22Rv1 (cell line): ENCODE data around the gene LPO.

ENCODE experiments used
- H3K27ac ChIP-seq: fragments of 450-650 bp; 2 replicates; pipeline ENCODE4 v1.5.1; 2017
- ZFX ChIP-seq: fragments of 450-650 bp; IDR thresholded peaks from 2 replicates; pipeline ENCODE4 v1.6.1; 2017; ENCODE audit warnings: antibody characterized with exemption, borderline replicate concordance
- TF ChIP-seq, protein P1 (sequence below): fragments of 450-650 bp; IDR thresholded peaks from 2 replicates; pipeline ENCODE4 v1.5.1; 2017; ENCODE audit warnings: mild to moderate bottlenecking

The LPO gene

DNA sequence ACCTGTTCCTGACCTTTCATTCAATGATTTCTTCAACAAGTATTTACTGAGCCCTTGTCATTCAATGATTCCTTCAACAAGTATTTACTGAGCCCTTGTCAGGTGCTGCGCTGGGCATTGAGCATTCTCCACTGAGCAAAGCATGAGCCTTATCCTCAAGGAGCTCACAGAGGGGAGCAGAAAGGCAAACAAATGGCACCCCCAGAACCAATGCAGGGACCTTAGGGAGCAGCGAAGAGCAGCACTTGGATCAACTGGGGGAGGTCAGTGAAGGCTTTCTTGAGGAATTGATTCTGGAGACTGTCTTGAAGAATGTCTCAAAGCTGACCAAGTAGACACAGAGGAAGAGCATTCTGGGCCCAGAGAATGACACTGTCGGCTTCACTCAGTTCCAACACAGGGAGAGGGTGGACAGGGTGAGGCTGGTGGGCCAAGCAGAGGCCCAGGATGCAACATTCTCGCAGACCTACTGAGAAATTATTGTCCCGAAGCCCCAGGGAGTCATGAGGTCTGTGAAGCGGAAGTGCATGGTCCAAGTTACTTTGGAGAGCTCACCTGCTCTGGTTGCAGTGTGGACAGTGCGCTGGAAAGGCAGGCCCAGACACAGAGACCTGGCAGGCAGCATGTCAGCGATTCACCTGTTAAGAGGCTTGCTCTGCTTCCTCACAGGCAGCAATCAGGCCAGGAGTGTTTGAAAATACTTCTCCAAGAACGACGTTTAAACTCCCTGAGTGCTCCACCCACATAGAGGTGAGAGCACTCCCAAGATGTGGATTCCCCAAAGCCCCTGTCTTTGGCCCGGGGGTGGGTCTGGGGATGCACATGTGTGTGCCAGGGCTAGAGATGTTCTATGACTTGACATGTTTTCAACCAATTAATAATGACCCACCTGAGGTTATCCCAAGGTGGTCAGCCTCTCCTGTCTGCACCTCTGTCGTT lies 45.6 kb downstream of the LPO start:
- H3K27ac ChIP-seq, result no peak overlapping the region
- TF ChIP-seq, protein P1, sequence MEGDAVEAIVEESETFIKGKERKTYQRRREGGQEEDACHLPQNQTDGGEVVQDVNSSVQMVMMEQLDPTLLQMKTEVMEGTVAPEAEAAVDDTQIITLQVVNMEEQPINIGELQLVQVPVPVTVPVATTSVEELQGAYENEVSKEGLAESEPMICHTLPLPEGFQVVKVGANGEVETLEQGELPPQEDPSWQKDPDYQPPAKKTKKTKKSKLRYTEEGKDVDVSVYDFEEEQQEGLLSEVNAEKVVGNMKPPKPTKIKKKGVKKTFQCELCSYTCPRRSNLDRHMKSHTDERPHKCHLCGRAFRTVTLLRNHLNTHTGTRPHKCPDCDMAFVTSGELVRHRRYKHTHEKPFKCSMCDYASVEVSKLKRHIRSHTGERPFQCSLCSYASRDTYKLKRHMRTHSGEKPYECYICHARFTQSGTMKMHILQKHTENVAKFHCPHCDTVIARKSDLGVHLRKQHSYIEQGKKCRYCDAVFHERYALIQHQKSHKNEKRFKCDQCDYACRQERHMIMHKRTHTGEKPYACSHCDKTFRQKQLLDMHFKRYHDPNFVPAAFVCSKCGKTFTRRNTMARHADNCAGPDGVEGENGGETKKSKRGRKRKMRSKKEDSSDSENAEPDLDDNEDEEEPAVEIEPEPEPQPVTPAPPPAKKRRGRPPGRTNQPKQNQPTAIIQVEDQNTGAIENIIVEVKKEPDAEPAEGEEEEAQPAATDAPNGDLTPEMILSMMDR, result no peak

DNA sequence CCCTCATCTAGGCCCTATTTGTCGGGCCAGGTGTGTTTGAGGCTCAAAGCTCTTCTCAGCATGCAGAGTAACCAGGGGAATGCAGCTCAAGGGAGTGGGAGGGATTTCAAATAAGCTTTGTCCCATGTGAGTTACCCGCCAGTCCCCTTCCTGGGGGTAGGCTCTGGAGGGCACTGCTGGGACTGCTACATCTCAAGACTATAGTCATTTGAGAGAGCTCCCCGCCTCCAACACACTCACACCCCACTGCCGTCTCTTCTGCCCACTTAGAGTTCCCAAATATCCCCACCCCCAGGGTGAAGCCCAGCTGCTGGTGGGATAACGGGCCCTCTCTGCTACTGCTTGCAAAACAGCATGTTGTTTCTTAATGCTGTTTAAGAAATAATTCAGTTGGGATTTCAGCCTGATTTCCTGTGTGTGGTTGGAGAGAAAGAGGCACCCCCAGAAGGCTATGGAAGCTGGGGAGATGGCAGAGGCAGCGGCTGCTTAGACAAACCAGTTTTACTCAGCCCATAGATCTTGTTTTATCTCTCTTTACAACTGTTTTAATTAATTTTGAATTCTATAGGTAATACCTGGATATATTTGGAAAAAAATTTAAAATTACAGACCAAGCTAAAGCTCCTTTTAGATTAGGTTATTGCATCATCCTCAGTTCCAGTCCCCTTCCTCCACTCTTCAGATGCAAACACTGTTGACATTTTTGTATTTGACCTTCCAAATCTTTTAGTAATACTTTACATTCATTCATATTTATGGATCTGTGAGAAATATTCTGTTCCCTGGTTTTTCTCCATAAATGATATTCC lies 46.4 kb downstream of the LPO start:
- no peak overlapping the region for H3K27ac ChIP-seq
- TF ChIP-seq, protein P1, result no peak
- no peak for TF ChIP-seq ZFX

DNA sequence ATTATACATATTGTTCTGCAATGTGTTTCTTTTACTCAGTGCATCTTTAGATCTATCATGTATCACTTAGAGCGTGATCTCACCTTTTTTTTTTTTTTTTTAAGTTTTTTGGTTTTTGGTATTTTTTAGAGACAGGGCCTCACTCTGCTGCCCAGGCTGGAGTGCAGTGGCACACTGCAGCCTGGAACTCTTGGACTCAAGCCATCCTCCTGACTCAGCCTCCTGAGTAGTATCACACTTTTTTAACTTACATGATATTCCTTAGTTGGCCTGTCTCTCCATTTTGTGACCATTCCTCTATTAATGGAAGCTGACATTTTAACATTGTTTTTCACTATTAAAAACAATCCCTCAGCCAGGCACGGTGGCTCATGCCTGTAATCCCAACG lies 47.0 kb downstream of the LPO start:
- TF ChIP-seq ZFX, result no peak
- TF ChIP-seq, protein P1, result no peak
- H3K27ac ChIP-seq, result no peak overlapping the region

DNA sequence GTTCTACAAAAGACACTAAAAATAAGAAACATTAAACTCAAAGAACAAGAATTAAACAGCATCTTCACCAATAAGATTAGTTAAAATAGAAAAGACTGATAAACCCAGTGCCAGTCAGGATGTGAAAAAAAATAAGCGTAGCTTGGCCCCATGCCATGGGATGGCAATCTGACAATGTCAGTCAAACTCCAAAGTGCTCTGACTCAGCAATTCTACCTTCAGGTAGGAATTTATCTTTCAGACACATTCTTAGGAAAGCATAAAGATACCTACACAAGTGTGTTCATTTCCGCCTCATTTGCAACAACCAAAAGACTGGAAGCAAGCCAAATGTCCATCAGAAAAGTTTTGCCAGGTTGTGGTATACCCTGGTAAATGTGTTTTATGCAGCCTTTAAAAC lies 51.5 kb downstream of the LPO start:
- no peak for TF ChIP-seq ZFX
- TF ChIP-seq, protein P1, result no peak
- H3K27ac ChIP-seq, result no peak overlapping the region

DNA sequence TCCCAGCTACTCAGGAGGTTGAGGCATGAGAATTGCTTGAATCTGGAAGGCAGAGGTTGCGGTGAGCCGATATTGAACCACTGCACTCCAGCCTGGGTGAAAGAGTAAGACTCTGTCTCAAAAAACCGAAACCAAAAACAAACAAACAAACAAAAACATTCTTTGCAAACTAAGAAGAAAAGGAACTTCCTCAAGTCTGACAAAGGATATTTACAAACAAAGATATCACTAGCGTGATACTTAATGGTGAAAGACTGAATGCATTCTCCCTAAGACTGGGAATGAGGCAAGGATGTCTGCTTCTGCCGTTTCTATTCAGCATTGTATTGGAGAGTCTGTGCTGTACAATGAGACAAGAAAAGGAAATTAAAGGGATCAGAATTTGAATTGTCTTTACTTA lies 52.9 kb downstream of the LPO start:
- TF ChIP-seq, protein P1, result no peak
- no peak for TF ChIP-seq ZFX
- H3K27ac ChIP-seq, result no peak overlapping the region

DNA sequence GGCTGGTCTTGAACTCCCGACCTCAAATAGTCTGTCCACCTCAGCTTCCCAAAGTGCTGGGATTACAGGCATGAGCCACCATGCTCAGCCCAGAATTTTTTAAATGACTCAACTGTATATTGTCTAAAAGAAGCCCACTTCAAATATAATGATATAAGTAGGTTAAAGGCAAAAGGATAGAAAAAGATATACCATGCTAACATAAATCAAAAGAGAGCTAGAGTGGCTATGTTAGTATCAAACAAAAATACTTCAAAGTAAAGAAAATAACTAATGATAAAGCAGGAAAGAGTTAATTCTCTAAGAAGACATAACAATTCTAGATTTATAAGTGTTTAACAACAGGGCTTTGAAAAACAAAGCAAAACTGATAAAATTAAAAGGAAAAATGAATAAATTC lies 55.6 kb downstream of the LPO start:
- H3K27ac ChIP-seq, result no peak overlapping the region
- no peak for TF ChIP-seq ZFX

DNA sequence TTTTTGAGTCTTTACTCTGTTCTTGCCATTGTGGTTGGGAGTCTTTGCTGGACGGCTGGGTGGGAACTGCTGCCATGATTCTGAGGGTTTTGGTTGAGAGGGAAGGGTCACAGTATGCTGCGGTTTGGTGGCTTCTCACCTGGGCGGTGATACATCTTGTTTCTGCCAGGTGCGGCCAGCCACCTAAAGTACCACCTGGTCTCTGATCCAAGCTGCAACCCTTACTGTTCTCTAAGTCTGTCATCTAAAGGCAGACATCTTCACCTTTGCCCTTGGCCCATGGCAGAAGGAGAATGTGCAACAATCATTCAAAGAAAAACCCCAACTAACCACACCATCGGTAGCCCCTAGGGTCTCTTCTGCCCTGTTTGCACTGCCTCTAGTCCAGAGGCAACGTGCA lies 62.0 kb downstream of the LPO start:
- TF ChIP-seq, protein P1, result no peak
- TF ChIP-seq ZFX, result no peak
- no peak overlapping the region for H3K27ac ChIP-seq
